8988T (cell line): Measurements from ENCODE around the gene OXGR1.
"Not testable (repeated sequence)": the region's sequence is repeated elsewhere in the genome, so short reads cannot be mapped to it uniquely, and the experiment has no call there.

ENCODE experiments used
- DNase-seq: peaks from one replicate; pipeline ENCODE4 v3.0.0; 2011

Gene OXGR1

GRCh38 chr13:97004886-97005285 is 10.6 kb upstream of the OXGR1 start:
- DNase-seq, result no peak

GRCh38 chr13:97004096-97004876 is 10.0 kb upstream of the OXGR1 start:
- no peak for DNase-seq

GRCh38 chr13:97003071-97003470 is 8.8 kb upstream of the OXGR1 start:
- no peak for DNase-seq

DNA sequence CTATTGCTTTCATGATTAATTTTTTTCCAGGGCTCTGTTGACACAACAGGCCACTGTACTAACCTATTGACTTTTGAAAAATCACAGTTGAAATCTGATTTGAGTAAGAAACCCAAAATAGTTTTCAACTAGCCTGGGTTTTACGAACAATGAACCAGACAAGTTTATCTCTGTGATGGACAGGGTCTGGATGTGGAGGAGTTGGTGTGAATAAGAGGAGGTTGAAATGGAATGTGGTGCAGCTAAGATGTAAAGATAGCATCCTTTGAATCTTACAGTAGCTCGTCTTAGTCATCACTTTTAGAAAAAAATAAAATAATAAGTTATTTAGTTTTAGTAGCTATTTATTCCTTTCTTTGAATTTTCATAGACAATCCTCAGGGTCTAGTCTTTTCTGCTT is 8.3 kb upstream of the OXGR1 start:
- DNase-seq, result no peak

DNA sequence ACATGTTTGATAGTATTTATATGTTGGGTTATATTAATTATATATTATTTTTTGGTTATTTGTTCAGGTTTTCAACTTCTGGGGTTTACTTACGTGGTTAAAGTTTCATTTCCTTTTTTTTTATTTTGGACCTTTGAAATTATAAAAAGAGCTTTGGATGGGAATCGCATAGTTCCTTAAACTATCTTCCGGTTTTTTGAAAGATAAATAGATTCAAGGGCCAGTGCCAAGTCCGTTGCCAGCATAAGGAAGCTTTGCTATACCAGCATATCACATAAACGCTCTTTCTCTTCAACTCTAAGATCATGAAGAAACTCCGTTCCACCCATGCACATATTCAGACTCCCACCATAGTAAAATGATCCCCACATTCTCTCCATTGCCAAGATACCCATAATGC is 7.4 kb upstream of the OXGR1 start:
- DNase-seq, result no peak

GRCh38 chr13:97000295-97000925 is 6.1 kb upstream of the OXGR1 start:
- DNase-seq, result no peak

DNA sequence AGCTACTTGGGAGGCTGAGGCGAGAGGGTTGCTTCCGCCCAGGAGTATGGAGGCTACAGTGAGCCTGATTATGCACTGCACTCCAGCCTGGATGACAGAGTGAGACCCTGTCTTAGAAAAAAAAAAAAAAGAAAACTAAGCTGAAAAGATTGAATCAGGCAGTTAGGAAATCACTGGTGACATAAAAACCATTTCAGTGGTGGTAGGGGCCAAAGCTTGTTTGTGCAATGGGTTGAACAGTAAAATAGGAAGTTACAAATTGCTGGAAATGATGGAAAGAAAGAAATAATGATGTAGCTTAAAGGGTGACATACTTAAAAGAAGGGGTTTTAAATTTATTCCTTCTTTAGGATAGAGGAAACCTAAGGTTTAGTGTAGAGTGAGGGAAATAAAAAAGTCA is 4.8 kb upstream of the OXGR1 start:
- DNase-seq, result no peak

- no peak for DNase-seq
Measured at GRCh38 chr13:96998051-96998450, 3.8 kb upstream of the OXGR1 start.

DNA sequence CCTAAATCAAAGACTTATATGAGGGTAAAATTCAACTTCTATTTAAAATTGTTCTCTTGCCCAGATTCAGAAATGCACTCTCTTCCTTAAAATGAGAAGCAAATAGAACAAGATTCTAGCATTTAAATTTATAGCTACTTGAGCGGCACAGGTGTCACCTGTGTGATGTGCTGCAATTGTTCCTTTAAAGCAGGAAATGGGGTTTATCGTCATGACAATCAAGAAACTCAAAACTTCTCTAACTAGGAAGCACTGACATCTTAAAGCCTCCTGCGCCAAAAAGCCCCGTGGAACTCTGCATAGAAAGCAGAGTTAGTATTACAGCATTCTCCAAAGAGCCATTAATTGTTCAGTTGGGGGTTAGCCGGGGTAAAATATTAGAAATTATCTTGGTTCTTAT is 2.6 kb upstream of the OXGR1 start:
- DNase-seq, result no peak

- no peak for DNase-seq
Measured at GRCh38 chr13:96996107-96996506, 1.8 kb upstream of the OXGR1 start.

GRCh38 chr13:96994858-96995243 is 575 bp upstream of the OXGR1 start:
- no peak for DNase-seq

DNA sequence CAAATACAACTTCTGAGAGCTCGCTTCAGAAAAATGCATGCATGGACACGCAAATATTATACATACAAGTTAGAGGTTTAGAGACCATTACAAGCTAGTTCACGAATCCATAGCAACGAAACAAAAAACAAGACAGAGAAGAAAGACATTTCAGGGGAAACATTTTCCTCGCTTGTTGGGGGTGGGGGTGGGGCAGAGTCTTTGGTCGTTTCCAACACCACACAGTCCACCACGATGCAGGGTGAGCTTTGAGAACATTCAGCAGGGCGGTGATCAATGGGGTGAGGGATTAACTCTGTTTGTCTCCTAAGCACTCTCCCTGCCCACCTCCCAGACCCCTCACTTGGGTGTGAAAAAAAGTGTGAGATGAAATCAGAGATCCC is 651 bp downstream of the OXGR1 start:
- DNase-seq, result no peak

GRCh38 chr13:96992633-96993032 is 1.6 kb downstream of the OXGR1 start:
- no peak for DNase-seq

DNA sequence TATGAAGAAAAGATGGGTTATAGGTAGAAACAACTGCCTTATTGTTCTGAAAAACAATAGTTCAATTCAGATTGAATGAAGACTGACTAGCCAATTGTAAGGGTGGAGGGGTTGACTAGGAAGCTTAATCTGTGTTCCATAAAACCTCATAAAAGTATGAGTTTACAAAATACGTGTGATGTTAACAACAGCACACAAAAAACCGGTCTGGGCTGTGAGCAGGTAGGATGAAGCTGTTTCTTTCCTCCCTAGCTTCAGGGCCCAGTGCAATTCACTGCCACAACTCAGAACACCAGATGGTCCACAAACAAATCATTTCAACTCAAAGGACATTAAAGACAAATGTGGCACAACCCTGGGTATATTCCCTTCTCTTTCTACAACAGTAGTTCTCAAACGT is 3.2 kb downstream of the OXGR1 start:
- DNase-seq, result no peak

DNA sequence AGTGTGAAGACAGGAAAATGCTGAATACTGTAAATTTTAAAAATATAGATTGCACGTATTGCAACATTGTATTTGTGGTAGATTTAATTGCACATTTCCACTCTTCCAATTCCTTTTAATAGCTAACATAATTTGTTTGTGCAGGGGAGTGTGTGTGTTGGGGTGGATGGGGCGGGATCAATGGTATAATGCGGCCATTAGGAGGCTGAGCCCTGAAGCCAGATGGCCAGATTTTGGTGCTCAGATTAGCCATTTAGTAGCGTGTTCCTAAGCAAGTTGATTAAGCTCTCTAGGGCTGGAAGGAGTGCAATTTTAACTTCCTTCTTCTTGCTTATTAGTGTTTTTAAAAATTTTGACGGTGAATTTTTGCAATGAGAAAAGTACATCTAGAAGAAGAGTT is 5.8 kb downstream of the OXGR1 start:
- DNase-seq, result no peak

DNA sequence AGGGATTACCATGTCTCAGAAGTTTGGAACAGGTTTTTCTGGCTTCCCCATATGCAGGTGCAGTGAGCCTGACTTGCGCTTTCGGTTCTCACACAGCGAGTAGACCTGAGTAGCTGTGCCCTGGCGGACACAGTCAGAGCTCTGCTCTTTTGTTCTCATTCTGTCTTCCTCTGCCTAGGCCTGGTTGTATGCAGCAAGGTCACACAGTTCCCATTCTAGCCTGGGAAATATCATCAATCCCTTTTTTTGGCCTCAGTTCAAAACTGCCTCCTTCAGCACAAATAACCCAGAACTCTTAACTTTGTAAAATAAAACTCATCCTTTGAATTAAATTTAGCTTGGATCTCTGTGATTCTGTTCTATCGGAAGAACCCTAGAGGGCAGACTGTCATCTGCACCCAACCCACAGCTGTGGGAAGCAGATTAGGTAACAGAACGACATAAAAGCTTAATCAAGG is 10.2 kb downstream of the OXGR1 start:
- no peak for DNase-seq

DNA sequence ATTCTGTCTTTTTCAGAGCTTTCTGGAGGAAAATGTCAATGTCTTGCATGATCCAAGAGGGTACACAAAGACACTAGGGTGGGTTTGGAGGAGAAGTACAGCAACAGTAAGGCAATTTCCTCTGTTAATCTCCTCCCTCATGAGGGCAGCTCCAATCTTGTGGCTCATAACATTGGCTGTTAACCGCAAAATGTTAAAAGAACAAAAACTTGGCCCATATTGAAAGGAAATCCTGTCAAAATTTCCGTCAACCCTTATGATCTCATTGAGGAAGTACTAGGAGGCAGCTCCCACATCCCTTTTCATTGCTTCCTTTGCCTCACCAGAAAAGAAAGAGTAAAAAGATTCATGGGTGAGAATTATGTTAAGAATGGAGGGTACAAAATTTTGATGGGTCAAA is 11.6 kb downstream of the OXGR1 start:
- no peak for DNase-seq

- not testable (repeated sequence) for DNase-seq
Measured at GRCh38 chr13:96979861-96980260, 14.4 kb downstream of the OXGR1 start.

DNA sequence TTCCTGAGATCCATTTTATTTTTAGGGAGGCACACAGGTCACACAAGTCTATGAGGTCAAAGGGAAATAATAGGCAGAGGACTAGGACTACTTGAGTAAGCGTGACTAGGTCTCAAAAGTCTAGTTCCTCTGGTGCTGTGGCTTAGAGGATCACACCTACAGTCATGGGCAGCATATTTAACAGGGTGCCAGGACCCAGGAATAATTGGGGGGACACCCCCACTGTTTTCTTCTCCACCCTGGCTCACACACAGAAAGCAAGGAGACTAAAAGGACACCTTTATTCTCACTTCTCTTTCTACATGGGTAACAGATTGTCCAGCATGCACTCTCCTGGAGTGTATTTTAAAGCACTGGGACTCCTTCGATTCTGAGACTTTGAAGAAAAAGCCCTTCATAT is 26.2 kb downstream of the OXGR1 start:
- no peak for DNase-seq

- DNase-seq, result no peak
Measured at GRCh38 chr13:96967248-96967745, 27.0 kb downstream of the OXGR1 start.

DNA sequence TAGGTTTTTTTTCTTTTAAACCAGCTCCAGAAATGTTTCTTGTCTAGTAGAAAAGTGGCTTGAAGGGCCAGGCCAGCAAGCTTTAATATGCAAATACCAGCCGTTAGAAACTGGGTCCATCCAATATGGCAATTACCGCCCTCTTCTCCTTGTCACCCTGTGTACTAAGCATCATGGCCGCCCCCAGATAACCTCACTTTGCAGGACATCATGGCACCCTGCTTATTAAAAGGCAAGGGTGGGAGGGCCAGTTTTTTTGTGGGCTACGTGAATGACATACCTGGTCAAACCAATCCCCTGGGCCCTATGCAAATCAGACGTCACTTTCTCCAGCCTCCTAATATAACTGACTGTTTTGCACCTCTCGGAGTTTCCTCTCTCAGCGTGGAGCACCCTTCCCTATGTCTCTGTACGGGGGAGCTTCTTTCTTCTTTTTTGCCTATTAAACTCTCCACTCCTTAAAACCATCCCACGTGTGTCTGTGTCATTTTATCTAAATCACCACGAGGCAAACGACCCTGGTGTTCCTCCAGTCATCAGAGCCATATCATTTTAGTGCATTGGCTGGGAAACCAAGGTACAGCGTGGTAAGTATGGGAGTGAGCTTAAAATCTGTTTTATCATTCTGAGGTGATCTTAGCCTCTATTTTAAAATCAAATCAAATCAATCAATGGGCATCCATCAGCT is 27.7 kb downstream of the OXGR1 start:
- no peak for DNase-seq

DNA sequence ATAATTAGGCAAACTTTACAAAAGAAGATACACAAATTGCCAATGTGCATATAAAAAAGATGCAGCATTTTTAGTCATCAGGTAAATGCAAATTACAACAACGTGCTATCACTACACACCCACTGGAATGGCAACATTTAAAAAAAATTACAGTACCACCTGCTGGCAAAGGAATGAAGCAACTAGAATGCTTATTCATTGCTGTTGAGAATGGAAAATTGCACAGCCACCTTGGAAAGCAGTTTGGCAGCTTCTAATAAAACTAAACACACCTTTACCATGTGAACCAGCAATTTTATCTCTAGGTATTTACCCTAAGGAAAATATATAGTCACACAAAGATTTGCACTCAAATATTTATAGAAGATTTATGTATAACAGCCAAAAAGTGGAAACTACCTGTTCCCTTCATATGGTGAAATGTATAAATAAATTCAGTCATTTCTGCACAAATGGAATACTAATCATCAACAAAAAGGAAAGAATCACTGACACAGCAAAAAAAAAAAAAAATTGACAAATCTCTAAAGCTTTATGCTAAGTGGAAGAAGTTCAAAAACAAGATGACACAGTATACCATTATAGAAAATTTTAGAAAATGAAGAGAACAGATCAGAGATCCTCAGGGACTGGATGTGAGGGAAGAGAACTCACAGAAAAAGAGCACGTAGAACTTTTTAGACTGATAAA is 30.3 kb downstream of the OXGR1 start:
- no peak for DNase-seq

- no peak for DNase-seq
Measured at GRCh38 chr13:96960379-96960778, 33.9 kb downstream of the OXGR1 start.
